GM12891 (cell line): ENCODE measurements around the gene CD160.

ENCODE experiments used
- POLR2AphosphoS5 ChIP-seq: IDR thresholded peaks from 2 replicates; pipeline ENCODE4 v1.6.1; 2011; ENCODE audit warnings: low read depth, low read length, control low read depth
- TAF1 ChIP-seq: IDR thresholded peaks from 2 replicates; pipeline ENCODE4 v1.6.1; 2011; ENCODE audit warnings: low read depth, low read length, control low read depth

DNA sequence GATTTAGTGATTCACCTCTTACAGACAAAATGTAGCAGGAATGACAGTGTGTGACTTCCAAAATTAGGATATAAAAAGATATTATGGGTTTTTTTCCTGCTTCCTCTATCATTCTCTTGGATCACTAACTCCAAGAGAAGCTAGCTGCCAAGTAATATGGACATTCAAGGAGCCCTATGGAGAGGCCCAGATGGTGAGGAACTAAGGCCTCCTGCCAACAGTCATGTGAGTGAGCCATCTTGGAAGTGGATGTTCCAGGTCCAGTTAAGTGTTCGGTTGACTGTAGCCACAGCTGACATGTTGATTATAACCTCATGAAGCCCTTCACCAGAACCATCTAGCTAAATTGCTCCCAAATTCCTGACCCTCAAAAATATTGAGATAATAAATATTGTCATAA lies 38.8 kb downstream of the CD160 start:
- TF ChIP-seq TAF1 (no peak), POLR2AphosphoS5 (no peak)
